ENCODE measurements around the gene DAND5.

- TF ChIP-seq CTCF (optimal IDR thresholded peaks at IDR 0.05 in 1 of 3, IDR thresholded peaks at IDR 0.05 in 1 of 3, conservative IDR thresholded peaks at IDR 0.05 in 1 of 3; ENCODE audit: extremely low read depth in 1 of 3, insufficient read depth in 2 of 3, low read length in 3 of 3), result no peak
- TF ChIP-seq EZH2 (IDR thresholded peaks at IDR 0.05; ENCODE audit: low read length), result no peak
These were observed 50.0 kb downstream of the DAND5 start for GRCh38 chr19:13019332-13019731.
